Activated CD4-positive, CD25-positive, alpha-beta regulatory T cell treated with anti-CD3 and anti-CD28 coated beads, Interleukin-2, amount 50 U/mL, for 72 hours (primary cell): ENCODE data around the gene NTPCR.

Experiments
- DNase-seq: peaks from one replicate; pipeline ENCODE4 v3.0.0; 2021

NTPCR gene

GRCh38 chr1:233019778-233020325 is 69.4 kb downstream of the NTPCR start:
- DNase-seq = no peak

- DNase-seq = no peak
Observed at GRCh38 chr1:233020426-233020825, 70.0 kb downstream of the NTPCR start.

GRCh38 chr1:233022246-233022645 is 71.8 kb downstream of the NTPCR start:
- no peak for DNase-seq

- DNase-seq = no peak
Observed at GRCh38 chr1:233024199-233024598, 73.8 kb downstream of the NTPCR start.

GRCh38 chr1:233025157-233025556 is 74.7 kb downstream of the NTPCR start:
- no peak for DNase-seq

GRCh38 chr1:233025567-233025966 is 75.2 kb downstream of the NTPCR start:
- DNase-seq = no peak

- no peak for DNase-seq
Observed at GRCh38 chr1:233027046-233027445, 76.6 kb downstream of the NTPCR start.

- DNase-seq = no peak
Observed at GRCh38 chr1:233031521-233031920, 81.1 kb downstream of the NTPCR start.

- DNase-seq = no peak
Observed at GRCh38 chr1:233032916-233033315, 82.5 kb downstream of the NTPCR start.

- DNase-seq = no peak
Observed at GRCh38 chr1:233033361-233033760, 83.0 kb downstream of the NTPCR start.
